HG03460 (cell line): ENCODE results near the gene IQCH.

ENCODE experiments used
- ATAC-seq: cut with Tn5 transposase; IDR thresholded peaks from one replicate; pipeline ENCODE4 v1.9.1; 2021; ENCODE audit not compliant: unreplicated experiment

Gene IQCH

DNA sequence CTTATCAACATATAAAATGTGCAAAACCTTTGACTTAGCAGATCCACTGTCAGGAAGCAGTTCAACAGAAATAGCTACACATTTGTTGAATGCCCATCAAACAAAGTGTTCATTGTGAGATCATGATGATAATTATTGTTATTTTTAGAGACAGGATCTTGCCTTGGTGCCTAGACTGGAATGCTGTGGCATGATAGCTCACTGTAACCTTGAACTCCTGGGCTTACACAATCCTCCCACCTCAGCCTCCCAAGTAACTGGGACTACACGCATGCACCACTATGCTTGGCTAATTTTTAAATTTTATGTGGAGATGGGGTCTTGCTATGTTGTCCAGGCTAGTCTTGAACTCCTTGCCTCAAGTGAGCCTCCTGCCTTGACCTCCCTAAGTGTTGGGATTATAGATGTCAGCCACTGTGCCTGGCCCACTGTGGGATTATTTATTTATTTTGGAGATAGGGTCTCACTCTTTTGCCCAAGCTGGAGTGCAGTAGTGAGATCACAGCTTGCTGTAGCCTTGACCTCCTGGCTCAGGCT is 296.7 kb downstream of the IQCH start:
- ATAC-seq: no peak
